Loucy (cell line): ENCODE measurements around the gene CLPSL2.

Experiments used
- H2AFZ ChIP-seq: fragments of 200-600 bp; sonication (generic); 2 replicates; pipeline ENCODE4 v1.6.0; 2016; ENCODE audit warnings: antibody characterized with exemption, mild to moderate bottlenecking, low read length, moderate library complexity
- H3F3A ChIP-seq: fragments of 200-600 bp; 2 replicates; pipeline ENCODE4 v1.6.0; 2016; ENCODE audit warnings: antibody characterized with exemption, low read depth, mild to moderate bottlenecking
- H3K27me3 ChIP-seq: fragments of 200-600 bp; sonication (generic); 2 replicates; pipeline ENCODE4 v1.6.1; 2014; ENCODE audit warnings: low read length, mild to moderate bottlenecking; ENCODE audit not compliant: insufficient read depth, poor library complexity, severe bottlenecking
- H3K36me3 ChIP-seq: fragments of 200-600 bp; sonication (generic); 2 replicates; pipeline ENCODE4 v1.6.1; 2016; ENCODE audit warnings: low read length; ENCODE audit not compliant: insufficient read depth
- H3K4me1 ChIP-seq: fragments of 200-600 bp; sonication (generic); 2 replicates; pipeline ENCODE4 v1.5.1; 2014; ENCODE audit warnings: low read length, mild to moderate bottlenecking; ENCODE audit not compliant: insufficient read depth, poor library complexity, severe bottlenecking
- H3K4me2 ChIP-seq: fragments of 200-600 bp; sonication (generic); 2 replicates; pipeline ENCODE4 v1.6.0; 2014; ENCODE audit warnings: antibody characterized with exemption, low read length, low read depth, mild to moderate bottlenecking; ENCODE audit not compliant: poor library complexity, severe bottlenecking
- H3K4me3 ChIP-seq: fragments of 200-600 bp; sonication (generic); 2 replicates; pipeline ENCODE4 v1.5.1; 2014; ENCODE audit warnings: low read length, mild to moderate bottlenecking, mixed read lengths; ENCODE audit not compliant: poor library complexity, severe bottlenecking
- H3K79me2 ChIP-seq: fragments of 200-600 bp; sonication (generic); 2 replicates; pipeline ENCODE4 v1.6.1; 2014; ENCODE audit warnings: low read length; ENCODE audit not compliant: insufficient read depth
- H3K9ac ChIP-seq: fragments of 200-600 bp; sonication (generic); 2 replicates; pipeline ENCODE4 v1.6.0; 2014; ENCODE audit warnings: mild to moderate bottlenecking, low read depth, low read length, moderate library complexity; ENCODE audit not compliant: poor library complexity, severe bottlenecking
- H3K9me2 ChIP-seq: fragments of 200-600 bp; sonication (generic); replicated peaks from 2 replicates; pipeline ENCODE4 v1.6.1; 2016; ENCODE audit warnings: low read depth, low read length, mixed read lengths
- H3K9me3 ChIP-seq: fragments of 200-600 bp; sonication (generic); 2 replicates; pipeline ENCODE4 v1.6.1; 2014; ENCODE audit warnings: mild to moderate bottlenecking, antibody characterized with exemption, low read length, low read depth; ENCODE audit not compliant: insufficient read depth
- H4K20me1 ChIP-seq: fragments of 200-600 bp; sonication (generic); 2 replicates; pipeline ENCODE4 v1.6.0; 2014; ENCODE audit warnings: antibody characterized with exemption, low read length, mild to moderate bottlenecking; ENCODE audit not compliant: insufficient read depth, poor library complexity, severe bottlenecking
- EZH2phosphoT487 ChIP-seq: fragments of 200-600 bp; IDR thresholded peaks from 2 replicates; pipeline ENCODE4 v1.6.1; 2018; ENCODE audit warnings: antibody characterized with exemption, mild to moderate bottlenecking, moderate library complexity, borderline replicate concordance
- TF ChIP-seq, protein P1 (sequence below): fragments of 200-600 bp; sonication (generic); conservative IDR thresholded peaks from 2 replicates; pipeline ENCODE4 v1.5.1; 2014; ENCODE audit warnings: mild to moderate bottlenecking, antibody characterized with exemption, low read length

The CLPSL2 gene

DNA sequence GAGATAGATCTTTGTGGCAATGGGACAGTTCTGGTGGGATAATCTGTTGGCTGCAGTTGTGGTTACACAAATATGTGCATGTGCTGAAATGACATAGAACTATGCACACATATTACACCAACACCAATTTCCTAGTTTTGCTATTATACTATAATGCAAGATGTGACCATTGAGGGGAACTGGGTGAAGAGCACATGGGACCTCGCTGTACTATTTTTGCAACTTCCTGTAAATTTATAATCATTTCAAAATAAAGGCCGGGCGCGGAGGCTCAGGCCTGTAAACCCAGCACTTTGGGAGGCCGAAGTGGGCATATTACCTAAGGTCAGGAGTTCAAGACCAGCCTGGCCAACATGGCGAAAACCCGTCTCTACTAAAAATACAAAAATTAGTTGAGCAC lies 30.9 kb upstream of the CLPSL2 start:
- no peak overlapping the region for H3K9ac ChIP-seq
- no peak overlapping the region for H3K4me2 ChIP-seq
- H3F3A ChIP-seq: no peaks in the 10 kb centered on the region
- H3K27me3 ChIP-seq: no peaks in the 10 kb centered on the region
- H3K4me3 ChIP-seq: no peak overlapping the region
- H2AFZ ChIP-seq: no peak overlapping the region
- no peaks in the 10 kb centered on the region for H3K4me1 ChIP-seq
- no peaks in the 10 kb centered on the region for H3K79me2 ChIP-seq
- H4K20me1 ChIP-seq: no peaks in the 10 kb centered on the region
- no peak for TF ChIP-seq EZH2phosphoT487
- TF ChIP-seq, protein P1, sequence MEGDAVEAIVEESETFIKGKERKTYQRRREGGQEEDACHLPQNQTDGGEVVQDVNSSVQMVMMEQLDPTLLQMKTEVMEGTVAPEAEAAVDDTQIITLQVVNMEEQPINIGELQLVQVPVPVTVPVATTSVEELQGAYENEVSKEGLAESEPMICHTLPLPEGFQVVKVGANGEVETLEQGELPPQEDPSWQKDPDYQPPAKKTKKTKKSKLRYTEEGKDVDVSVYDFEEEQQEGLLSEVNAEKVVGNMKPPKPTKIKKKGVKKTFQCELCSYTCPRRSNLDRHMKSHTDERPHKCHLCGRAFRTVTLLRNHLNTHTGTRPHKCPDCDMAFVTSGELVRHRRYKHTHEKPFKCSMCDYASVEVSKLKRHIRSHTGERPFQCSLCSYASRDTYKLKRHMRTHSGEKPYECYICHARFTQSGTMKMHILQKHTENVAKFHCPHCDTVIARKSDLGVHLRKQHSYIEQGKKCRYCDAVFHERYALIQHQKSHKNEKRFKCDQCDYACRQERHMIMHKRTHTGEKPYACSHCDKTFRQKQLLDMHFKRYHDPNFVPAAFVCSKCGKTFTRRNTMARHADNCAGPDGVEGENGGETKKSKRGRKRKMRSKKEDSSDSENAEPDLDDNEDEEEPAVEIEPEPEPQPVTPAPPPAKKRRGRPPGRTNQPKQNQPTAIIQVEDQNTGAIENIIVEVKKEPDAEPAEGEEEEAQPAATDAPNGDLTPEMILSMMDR: no peak
- no peaks in the 10 kb centered on the region for H3K36me3 ChIP-seq
- no peaks in the 10 kb centered on the region for H3K9me3 ChIP-seq
- no peaks in the 10 kb centered on the region for H3K9me2 ChIP-seq

DNA sequence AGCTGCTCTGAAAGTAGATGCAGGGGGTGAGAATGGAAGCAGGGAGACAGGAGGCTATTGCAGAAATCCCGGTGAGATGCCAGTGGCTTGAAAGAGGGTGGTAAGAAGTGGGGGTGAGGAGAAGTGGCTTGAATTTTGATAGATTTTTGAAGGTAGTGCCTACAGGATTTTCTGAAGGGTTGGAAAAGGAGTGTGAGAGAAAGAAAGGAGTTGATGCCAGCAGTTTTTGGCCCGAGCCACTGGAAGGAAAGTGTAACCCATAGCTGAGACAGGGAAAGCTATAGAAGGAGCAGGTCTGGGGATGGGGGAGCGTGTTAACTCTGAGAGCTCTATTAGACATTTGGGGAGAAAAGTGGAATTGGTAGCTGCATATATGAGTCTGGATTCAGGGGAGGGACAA lies 29.9 kb upstream of the CLPSL2 start:
- no peaks in the 10 kb centered on the region for H3K27me3 ChIP-seq
- TF ChIP-seq EZH2phosphoT487: no peak
- TF ChIP-seq, protein P1: no peak
- H3K9ac ChIP-seq: no peak overlapping the region
- no peaks in the 10 kb centered on the region for H3K9me2 ChIP-seq
- no peak overlapping the region for H3K4me3 ChIP-seq
- no peaks in the 10 kb centered on the region for H3K36me3 ChIP-seq
- H3F3A ChIP-seq: no peaks in the 10 kb centered on the region
- no peaks in the 10 kb centered on the region for H4K20me1 ChIP-seq
- H3K9me3 ChIP-seq: no peaks in the 10 kb centered on the region
- no peaks in the 10 kb centered on the region for H3K79me2 ChIP-seq
- no peak overlapping the region for H3K4me2 ChIP-seq
- H3K4me1 ChIP-seq: no peaks in the 10 kb centered on the region
- no peak overlapping the region for H2AFZ ChIP-seq

- Histone ChIP-seq H3K9me3 (no peaks in the 10 kb centered on the region), H3K9me2 (no peaks in the 10 kb centered on the region), H4K20me1 (no peaks in the 10 kb centered on the region), H3K9ac (no peak overlapping the region), H2AFZ (no peak overlapping the region), H3K4me2 (no peak overlapping the region), H3K4me3 (no peak overlapping the region), H3K79me2 (no peaks in the 10 kb centered on the region), H3K27me3 (no peaks in the 10 kb centered on the region), H3F3A (no peaks in the 10 kb centered on the region), H3K36me3 (no peaks in the 10 kb centered on the region), H3K4me1 (no peaks in the 10 kb centered on the region)
- no peak for TF ChIP-seq EZH2phosphoT487
- TF ChIP-seq, protein P1: no peak
Measured at GRCh38 chr6:35747877-35748276, 28.5 kb upstream of the CLPSL2 start.
